Natural killer cell (primary cell): Measurements from ENCODE around the gene BOLA1. TPM values are rescaled to one million over a fixed set of nuclear protein-coding genes. Genes with fewer than 3 reads are reported as not detected.

ENCODE experiments used
- ATAC-seq, 3 donors: fragments of 150-1000 bp in 2 of 3; fragments of 200-7000 bp in 1 of 3; cut with Tn5 transposase; 1 replicate in 1 of 3; 2 replicates in 2 of 3; pipeline ENCODE4 v1.10.0; 2021; ENCODE audit warnings: mild to moderate bottlenecking in 2 of 3, moderate library complexity in 2 of 3
- DNase-seq, 2 donors: peaks; one replicate each; pipeline versions ENCODE4 v3.0.0 to v3.0.0-alpha.2; 2013 to 2021; ENCODE audit warnings: mixed read lengths in 1 of 2
- H3K27ac ChIP-seq: one replicate; pipeline ENCODE4 v1.5.1; 2013; ENCODE audit warnings: mild to moderate bottlenecking, low read length
- H3K27me3 ChIP-seq: one replicate; pipeline ENCODE4 v1.6.1; 2013; ENCODE audit warnings: low read length; ENCODE audit not compliant: control insufficient read depth, insufficient read depth
- H3K36me3 ChIP-seq: one replicate; pipeline ENCODE4 v1.6.1; 2013; ENCODE audit warnings: low read length; ENCODE audit not compliant: control insufficient read depth, insufficient read depth
- H3K4me1 ChIP-seq: one replicate; pipeline ENCODE4 v1.6.1; 2013; ENCODE audit warnings: low read length; ENCODE audit not compliant: control insufficient read depth, insufficient read depth
- H3K4me3 ChIP-seq: one replicate; pipeline ENCODE4 v1.5.1; 2013; ENCODE audit warnings: low read length
- H3K9me3 ChIP-seq: one replicate; pipeline ENCODE4 v1.6.1; 2013; ENCODE audit warnings: low read length; ENCODE audit not compliant: control insufficient read depth, insufficient read depth
- H3K27ac Mint-ChIP-seq, 2 donors: one replicate each; pipeline ENCODE4 v1.8.0; 2022; ENCODE audit warnings: mild to moderate bottlenecking in 2 of 2, mixed read lengths in 2 of 2, moderate library complexity in 1 of 2
- H3K27me3 Mint-ChIP-seq, 2 donors: one replicate each; pipeline ENCODE4 v1.8.0; 2022; ENCODE audit warnings: low read depth in 2 of 2, mixed read lengths in 2 of 2
- H3K36me3 Mint-ChIP-seq: one replicate; pipeline ENCODE4 v1.8.0; 2022; ENCODE audit warnings: mixed read lengths
- H3K4me1 Mint-ChIP-seq, 2 donors: one replicate each; pipeline ENCODE4 v1.8.0; 2022; ENCODE audit warnings: mixed read lengths in 2 of 2
- H3K4me3 Mint-ChIP-seq: one replicate; pipeline ENCODE4 v1.8.0; 2022; ENCODE audit warnings: mild to moderate bottlenecking, moderate library complexity, mixed read lengths
- H3K9me3 Mint-ChIP-seq, 2 donors: one replicate each; pipeline ENCODE4 v1.8.0; 2022; ENCODE audit warnings: mixed read lengths in 2 of 2
- WGBS: methylation state at CpG from one replicate; pipeline ENCODE4 v1.1.7; 2013; ENCODE audit warnings: missing lambda C conversion rate; ENCODE audit not compliant: insufficient coverage; 5-methylcytosine and 5-hydroxymethylcytosine counted together
- intact Hi-C: fragments of 100-400 bp; cut with micrococcal nuclease; formaldehyde crosslinking; loops from one replicate; pipeline ENCODE4 v1.14.2; 2022
- total RNA-seq, 4 donors: library from RNA; stranded (reverse); fragments of 120-200 nt in 1 of 4; gene quantifications; one replicate each; pipeline versions ENCODE4 v1.2.3 to v1.2.4, GENCODE V29; 2013 to 2022
- TF ChIP-seq, protein P1 (sequence below): fragments of 200-600 bp; IDR thresholded peaks from one replicate; pipeline ENCODE4 v1.8.0; 2022; ENCODE audit warnings: antibody characterized with exemption

The BOLA1 gene
- total RNA-seq, 3 donors from 2014 or later (not counting 1 experiment from before 2014, with no cell fraction given): 7.0 to 8.3 (median 7.9) TPM

DNA sequence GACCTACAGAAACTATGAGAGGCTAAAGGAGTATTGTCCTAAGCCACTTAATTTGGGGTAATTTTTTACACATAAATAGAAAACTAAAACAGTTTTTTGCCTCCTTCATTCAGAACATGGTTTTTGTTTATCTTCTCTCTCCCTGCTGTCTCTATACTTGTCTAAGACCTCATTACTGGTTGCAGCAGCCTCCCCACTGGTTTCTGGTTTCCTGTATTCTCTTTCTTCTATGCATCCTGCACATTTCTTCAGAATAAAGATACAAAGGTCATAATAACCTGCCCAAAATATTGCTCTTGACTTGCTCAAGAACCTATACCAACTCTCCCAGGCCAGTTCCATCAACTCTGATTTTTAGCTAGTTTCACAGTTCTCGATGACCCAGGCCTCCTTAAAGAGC lies 19.8 kb upstream of the BOLA1 start:
- Histone ChIP-seq H3K9me3 (no peaks in the 10 kb centered on the region), H3K27me3 (no peaks in the 10 kb centered on the region), H3K4me3 (no peak overlapping the region), H3K27ac (no peak overlapping the region), H3K36me3 (no peaks in the 10 kb centered on the region), H3K4me1 (peaks cover 5% of the 10 kb centered on the region)
- peak in 1 of 2 donors; percentile 56 for DNase-seq
- no peak for ATAC-seq
- H3K27me3 Mint-ChIP-seq: no peaks in the 10 kb centered on the region
- WGBS: 68% methylated on average over 1 of the region's 1 CpG
- no peak overlapping the region for H3K27ac Mint-ChIP-seq
- intact Hi-C loops: no loop called here
- peaks cover 7 to 9% of the 10 kb centered on the region in 2 donors for H3K4me1 Mint-ChIP-seq
- TF ChIP-seq, protein P1, sequence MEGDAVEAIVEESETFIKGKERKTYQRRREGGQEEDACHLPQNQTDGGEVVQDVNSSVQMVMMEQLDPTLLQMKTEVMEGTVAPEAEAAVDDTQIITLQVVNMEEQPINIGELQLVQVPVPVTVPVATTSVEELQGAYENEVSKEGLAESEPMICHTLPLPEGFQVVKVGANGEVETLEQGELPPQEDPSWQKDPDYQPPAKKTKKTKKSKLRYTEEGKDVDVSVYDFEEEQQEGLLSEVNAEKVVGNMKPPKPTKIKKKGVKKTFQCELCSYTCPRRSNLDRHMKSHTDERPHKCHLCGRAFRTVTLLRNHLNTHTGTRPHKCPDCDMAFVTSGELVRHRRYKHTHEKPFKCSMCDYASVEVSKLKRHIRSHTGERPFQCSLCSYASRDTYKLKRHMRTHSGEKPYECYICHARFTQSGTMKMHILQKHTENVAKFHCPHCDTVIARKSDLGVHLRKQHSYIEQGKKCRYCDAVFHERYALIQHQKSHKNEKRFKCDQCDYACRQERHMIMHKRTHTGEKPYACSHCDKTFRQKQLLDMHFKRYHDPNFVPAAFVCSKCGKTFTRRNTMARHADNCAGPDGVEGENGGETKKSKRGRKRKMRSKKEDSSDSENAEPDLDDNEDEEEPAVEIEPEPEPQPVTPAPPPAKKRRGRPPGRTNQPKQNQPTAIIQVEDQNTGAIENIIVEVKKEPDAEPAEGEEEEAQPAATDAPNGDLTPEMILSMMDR: no peak
- no peaks in the 10 kb centered on the region for H3K9me3 Mint-ChIP-seq
- H3K4me3 Mint-ChIP-seq: no peak overlapping the region
- H3K36me3 Mint-ChIP-seq: no peaks in the 10 kb centered on the region

DNA sequence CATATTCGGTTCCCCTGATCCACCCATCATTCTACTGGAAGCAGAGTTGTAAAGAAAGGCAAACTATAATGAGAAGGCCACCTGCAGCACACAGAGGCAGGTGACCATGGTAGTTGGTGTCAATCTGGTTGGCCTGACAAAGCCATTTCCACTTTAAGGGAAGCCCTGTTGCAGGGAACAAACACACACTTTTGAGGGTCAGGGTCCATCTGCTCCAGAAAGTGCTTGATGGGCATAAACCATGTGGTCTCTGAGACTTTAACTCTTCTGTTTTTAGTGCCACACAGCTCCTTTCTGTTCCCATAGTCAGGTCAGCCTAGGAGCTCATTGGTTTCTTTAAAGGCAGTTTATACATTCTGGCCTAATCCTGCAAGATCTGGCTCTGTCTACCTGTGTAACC lies 17.5 kb upstream of the BOLA1 start:
- Mint-ChIP-seq H3K27ac (peak overlapping the region in 1 of 2 donors; percentile 4), H3K4me3 (no peak overlapping the region), H3K4me1 (peaks cover 7 to 9% of the 10 kb centered on the region in 2 donors), H3K27me3 (no peaks in the 10 kb centered on the region), H3K9me3 (no peaks in the 10 kb centered on the region), H3K36me3 (no peaks in the 10 kb centered on the region)
- Histone ChIP-seq H3K27ac (no peak overlapping the region), H3K4me3 (no peak overlapping the region), H3K36me3 (no peaks in the 10 kb centered on the region), H3K9me3 (no peaks in the 10 kb centered on the region), H3K27me3 (no peaks in the 10 kb centered on the region), H3K4me1 (peaks cover 16% of the 10 kb centered on the region)
- ATAC-seq (no peak), DNase-seq (no peak)
- intact Hi-C loops: no loop called here
- TF ChIP-seq, protein P1: no peak
- no CpG with 5 or more reads among the region's 1 CpG for WGBS

DNA sequence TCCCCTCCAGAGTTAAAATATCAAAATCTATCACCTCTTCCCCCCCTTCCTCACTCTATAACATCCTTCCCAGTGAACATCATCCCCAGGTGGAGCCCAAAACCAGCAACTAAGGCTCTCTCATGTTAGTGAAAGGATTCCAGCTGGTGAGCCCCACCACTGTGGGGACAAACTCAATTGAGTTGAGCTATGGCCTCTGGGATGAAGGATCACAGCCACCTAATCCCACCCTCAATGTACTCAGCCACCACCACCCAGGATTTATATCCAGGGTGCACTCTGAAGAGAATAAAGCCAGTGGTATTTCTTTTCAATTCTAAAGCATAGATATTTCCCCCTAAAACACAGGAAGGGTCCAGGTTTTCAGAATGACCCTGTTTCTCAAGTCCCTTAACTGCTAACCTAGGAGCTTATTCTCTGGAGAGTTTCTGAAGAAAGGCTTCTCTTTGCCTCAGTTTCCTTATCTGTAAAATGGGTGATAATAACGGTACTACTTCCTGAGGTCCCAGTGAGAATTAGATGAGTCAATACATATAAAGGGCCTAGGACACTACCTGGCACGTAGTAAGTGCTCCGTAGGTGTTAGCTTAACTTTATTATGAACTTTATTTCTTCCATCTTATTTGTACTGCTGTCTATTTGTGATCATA lies 15.6 kb upstream of the BOLA1 start:
- no peaks in the 10 kb centered on the region for H3K9me3 Mint-ChIP-seq
- TF ChIP-seq, protein P1: no peak
- H3K36me3 Mint-ChIP-seq: no peaks in the 10 kb centered on the region
- ATAC-seq: no peak
- Histone ChIP-seq H3K4me1 (peaks cover 26% of the 10 kb centered on the region), H3K36me3 (no peaks in the 10 kb centered on the region), H3K9me3 (no peaks in the 10 kb centered on the region), H3K4me3 (no peak overlapping the region), H3K27me3 (no peaks in the 10 kb centered on the region), H3K27ac (no peak overlapping the region)
- WGBS: 100% methylated on average over 2 of the region's 3 CpGs
- DNase-seq: no peak
- H3K4me1 Mint-ChIP-seq: peaks cover 7 to 9% of the 10 kb centered on the region in 2 donors
- H3K27me3 Mint-ChIP-seq: no peaks in the 10 kb centered on the region
- no peak overlapping the region for H3K4me3 Mint-ChIP-seq
- intact Hi-C loops: no loop called here
- no peak overlapping the region for H3K27ac Mint-ChIP-seq
